Peyer's patch (tissue), 4 donors: Measurements from ENCODE around the gene CILP2. TPM values are rescaled to one million over a fixed set of nuclear protein-coding genes. Genes with fewer than 3 reads are reported as not detected.

Experiments
- DNase-seq, 3 donors: peaks; one replicate each; pipeline ENCODE4 v3.0.0-alpha.2; 2017 to 2019
- H3K27ac ChIP-seq, 4 donors: fragments of 200-600 bp; sonication (generic); one replicate each; pipeline ENCODE4 v1.5.1; 2016 to 2019
- H3K27me3 ChIP-seq, 2 donors: fragments of 200-600 bp; sonication (generic); one replicate each; pipeline ENCODE4 v1.5.1; 2019
- H3K36me3 ChIP-seq, 3 donors: fragments of 200-600 bp; sonication (generic); one replicate each; pipeline ENCODE4 v1.5.1; 2016 to 2019
- H3K4me1 ChIP-seq, 4 donors: fragments of 200-600 bp; sonication (generic); one replicate each; pipeline ENCODE4 v1.5.1; 2016 to 2019
- H3K4me3 ChIP-seq, 4 donors: fragments of 200-600 bp; sonication (generic); 1 replicate in 3 of 4; 2 replicates in 1 of 4; pipeline ENCODE4 v1.5.1; 2016 to 2019; ENCODE audit warnings: mild to moderate bottlenecking in 1 of 4
- H3K9me3 ChIP-seq, 4 donors: fragments of 200-600 bp; sonication (generic); one replicate each; pipeline ENCODE4 v1.5.1; 2016 to 2019; ENCODE audit warnings: mild to moderate bottlenecking in 1 of 4
- POLR2A ChIP-seq, 2 donors: fragments of 450-650 bp; IDR thresholded peaks; one replicate each; pipeline ENCODE4 v1.5.1; 2017; ENCODE audit warnings: antibody characterized with exemption in 2 of 2, mild to moderate bottlenecking in 2 of 2, moderate library complexity in 2 of 2
- total RNA-seq, 4 donors: library from RNA; depleted of rRNA; stranded (reverse); fragments of >200 nt; gene quantifications; one replicate each; pipeline ENCODE4 v1.1.0, GENCODE V29; 2016
- TF ChIP-seq, protein P1 (sequence below), 6 experiments: fragments of 450-650 bp in 4 of 6; fragments of 200-600 bp in 2 of 6; sonication (generic) in 1 of 6; IDR thresholded peaks; one replicate each; pipeline ENCODE4 v1.5.1; 2017 to 2019; ENCODE audit warnings: antibody characterized with exemption in 6 of 6, mild to moderate bottlenecking in 3 of 6, moderate library complexity in 1 of 6

CILP2 gene
- total RNA-seq, 4 donors from 2014 or later: not detected

GRCh38 chr19:19541616-19542015 lies 3.6 kb downstream of the CILP2 start:
- Histone ChIP-seq H3K27me3 (peaks cover 0 to 22% of the 10 kb centered on the region in 2 donors), H3K36me3 (no peaks in the 10 kb centered on the region), H3K9me3 (no peaks in the 10 kb centered on the region), H3K27ac (no peak overlapping the region), H3K4me1 (peaks cover 2 to 33% (median 29%) of the 10 kb centered on the region in 4 donors), H3K4me3 (no peak overlapping the region)
- DNase-seq: no peak
- TF ChIP-seq, protein P1, sequence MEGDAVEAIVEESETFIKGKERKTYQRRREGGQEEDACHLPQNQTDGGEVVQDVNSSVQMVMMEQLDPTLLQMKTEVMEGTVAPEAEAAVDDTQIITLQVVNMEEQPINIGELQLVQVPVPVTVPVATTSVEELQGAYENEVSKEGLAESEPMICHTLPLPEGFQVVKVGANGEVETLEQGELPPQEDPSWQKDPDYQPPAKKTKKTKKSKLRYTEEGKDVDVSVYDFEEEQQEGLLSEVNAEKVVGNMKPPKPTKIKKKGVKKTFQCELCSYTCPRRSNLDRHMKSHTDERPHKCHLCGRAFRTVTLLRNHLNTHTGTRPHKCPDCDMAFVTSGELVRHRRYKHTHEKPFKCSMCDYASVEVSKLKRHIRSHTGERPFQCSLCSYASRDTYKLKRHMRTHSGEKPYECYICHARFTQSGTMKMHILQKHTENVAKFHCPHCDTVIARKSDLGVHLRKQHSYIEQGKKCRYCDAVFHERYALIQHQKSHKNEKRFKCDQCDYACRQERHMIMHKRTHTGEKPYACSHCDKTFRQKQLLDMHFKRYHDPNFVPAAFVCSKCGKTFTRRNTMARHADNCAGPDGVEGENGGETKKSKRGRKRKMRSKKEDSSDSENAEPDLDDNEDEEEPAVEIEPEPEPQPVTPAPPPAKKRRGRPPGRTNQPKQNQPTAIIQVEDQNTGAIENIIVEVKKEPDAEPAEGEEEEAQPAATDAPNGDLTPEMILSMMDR (IDR thresholded peaks at IDR 0.05): no peak
- TF ChIP-seq POLR2A (IDR thresholded peaks at IDR 0.05): no peak

DNA sequence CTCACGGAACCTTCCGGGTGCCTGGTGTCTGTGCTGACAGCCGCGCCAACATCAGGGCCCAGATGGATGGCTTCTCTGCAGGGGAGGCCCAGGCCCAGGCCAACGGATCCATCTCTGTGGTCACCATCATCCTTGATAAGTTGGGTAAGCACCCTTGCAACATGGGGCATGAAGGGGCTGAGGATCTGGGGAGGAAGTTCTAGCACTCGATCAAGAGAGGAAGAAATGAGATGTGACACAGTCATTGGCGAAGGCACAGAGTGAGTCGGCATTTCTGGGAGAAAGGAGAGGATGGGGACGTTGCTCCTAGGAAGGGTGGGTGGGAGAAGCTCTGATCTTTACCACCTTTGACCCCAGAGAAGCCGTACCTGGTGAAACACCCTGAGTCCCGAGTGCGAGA lies 4.4 kb downstream of the CILP2 start:
- peaks cover 0 to 22% of the 10 kb centered on the region in 2 donors for H3K27me3 ChIP-seq
- peaks cover 2 to 33% (median 29%) of the 10 kb centered on the region in 4 donors for H3K4me1 ChIP-seq
- TF ChIP-seq, protein P1 (IDR thresholded peaks at IDR 0.05): no peak
- TF ChIP-seq POLR2A (IDR thresholded peaks at IDR 0.05): no peak
- no peak overlapping the region for H3K4me3 ChIP-seq
- DNase-seq: no peak
- no peaks in the 10 kb centered on the region for H3K9me3 ChIP-seq
- no peaks in the 10 kb centered on the region for H3K36me3 ChIP-seq
- no peak overlapping the region for H3K27ac ChIP-seq

GRCh38 chr19:19543101-19543500 lies 5.0 kb downstream of the CILP2 start:
- DNase-seq: no peak
- H3K4me1 ChIP-seq: peaks cover 2 to 29% (median 26%) of the 10 kb centered on the region in 4 donors
- H3K27me3 ChIP-seq: peaks cover 0 to 21% of the 10 kb centered on the region in 2 donors
- no peak overlapping the region for H3K4me3 ChIP-seq
- no peak overlapping the region for H3K27ac ChIP-seq
- H3K9me3 ChIP-seq: no peaks in the 10 kb centered on the region
- H3K36me3 ChIP-seq: no peaks in the 10 kb centered on the region
- TF ChIP-seq POLR2A (IDR thresholded peaks at IDR 0.05): no peak
- TF ChIP-seq, protein P1 (IDR thresholded peaks at IDR 0.05): no peak

- H3K36me3 ChIP-seq: no peaks in the 10 kb centered on the region
- no peak overlapping the region for H3K4me3 ChIP-seq
- no peaks in the 10 kb centered on the region for H3K9me3 ChIP-seq
- DNase-seq: no peak
- H3K4me1 ChIP-seq: peaks cover 0 to 23% (median 20%) of the 10 kb centered on the region in 4 donors
- peaks cover 0 to 16% of the 10 kb centered on the region in 2 donors for H3K27me3 ChIP-seq
- H3K27ac ChIP-seq: no peak overlapping the region
- TF ChIP-seq POLR2A (IDR thresholded peaks at IDR 0.05): no peak
- TF ChIP-seq, protein P1 (IDR thresholded peaks at IDR 0.05): no peak
Measured at GRCh38 chr19:19543640-19544039, 5.6 kb downstream of the CILP2 start.

DNA sequence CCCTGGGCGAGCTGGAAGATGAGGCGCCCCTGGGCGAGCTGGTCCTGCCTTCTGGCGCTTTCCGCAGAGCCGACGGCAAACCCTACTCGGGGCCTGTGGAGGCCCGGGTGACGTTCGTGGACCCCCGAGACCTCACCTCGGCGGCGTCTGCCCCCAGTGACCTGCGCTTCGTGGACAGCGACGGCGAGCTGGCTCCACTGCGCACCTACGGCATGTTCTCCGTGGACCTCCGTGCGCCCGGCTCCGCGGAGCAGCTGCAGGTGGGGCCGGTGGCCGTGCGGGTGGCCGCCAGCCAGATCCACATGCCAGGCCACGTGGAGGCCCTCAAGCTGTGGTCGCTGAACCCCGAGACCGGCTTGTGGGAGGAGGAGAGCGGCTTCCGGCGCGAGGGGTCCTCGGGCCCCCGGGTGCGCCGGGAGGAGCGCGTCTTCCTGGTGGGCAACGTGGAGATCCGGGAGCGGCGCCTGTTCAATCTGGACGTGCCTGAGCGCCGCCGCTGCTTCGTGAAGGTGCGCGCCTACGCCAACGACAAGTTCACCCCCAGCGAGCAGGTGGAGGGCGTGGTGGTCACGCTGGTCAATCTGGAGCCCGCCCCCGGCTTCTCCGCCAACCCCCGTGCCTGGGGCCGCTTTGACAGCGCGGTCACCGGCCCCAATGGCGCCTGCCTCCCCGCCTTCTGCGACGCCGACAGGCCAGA lies 6.3 kb downstream of the CILP2 start:
- H3K27ac ChIP-seq: no peak overlapping the region
- no peak overlapping the region for H3K4me3 ChIP-seq
- peaks cover 0 to 12% of the 10 kb centered on the region in 2 donors for H3K27me3 ChIP-seq
- peaks cover 0 to 20% (median 16%) of the 10 kb centered on the region in 4 donors for H3K4me1 ChIP-seq
- no peaks in the 10 kb centered on the region for H3K36me3 ChIP-seq
- no peaks in the 10 kb centered on the region for H3K9me3 ChIP-seq
- DNase-seq: no peak
- TF ChIP-seq POLR2A (IDR thresholded peaks at IDR 0.05): no peak
- TF ChIP-seq, protein P1 (IDR thresholded peaks at IDR 0.05): no peak
